ENCODE measurements around the gene PADI2.

DNA sequence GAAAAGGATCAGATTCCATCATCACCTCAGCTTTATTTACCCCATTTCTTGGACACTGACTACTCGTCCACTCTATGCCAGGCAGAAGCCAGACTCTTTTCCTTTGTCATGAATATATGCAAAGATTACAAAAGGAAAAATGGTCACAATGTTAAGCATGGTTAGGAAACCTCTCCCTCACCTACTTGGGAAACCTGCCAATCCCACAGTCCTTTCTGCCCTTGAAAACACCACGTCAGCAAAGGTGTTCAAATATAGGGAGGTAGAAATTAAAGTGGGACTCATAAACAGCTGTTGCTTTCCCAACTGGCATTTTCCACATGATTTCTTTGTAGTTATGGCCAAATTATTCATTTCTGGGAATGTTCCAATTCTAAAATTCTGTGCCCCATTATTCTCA lies 91.4 kb downstream of the PADI2 start:
- no peak for TF ChIP-seq POLR2A (IDR thresholded peaks at IDR 0.05)
- TF ChIP-seq, protein P1, sequence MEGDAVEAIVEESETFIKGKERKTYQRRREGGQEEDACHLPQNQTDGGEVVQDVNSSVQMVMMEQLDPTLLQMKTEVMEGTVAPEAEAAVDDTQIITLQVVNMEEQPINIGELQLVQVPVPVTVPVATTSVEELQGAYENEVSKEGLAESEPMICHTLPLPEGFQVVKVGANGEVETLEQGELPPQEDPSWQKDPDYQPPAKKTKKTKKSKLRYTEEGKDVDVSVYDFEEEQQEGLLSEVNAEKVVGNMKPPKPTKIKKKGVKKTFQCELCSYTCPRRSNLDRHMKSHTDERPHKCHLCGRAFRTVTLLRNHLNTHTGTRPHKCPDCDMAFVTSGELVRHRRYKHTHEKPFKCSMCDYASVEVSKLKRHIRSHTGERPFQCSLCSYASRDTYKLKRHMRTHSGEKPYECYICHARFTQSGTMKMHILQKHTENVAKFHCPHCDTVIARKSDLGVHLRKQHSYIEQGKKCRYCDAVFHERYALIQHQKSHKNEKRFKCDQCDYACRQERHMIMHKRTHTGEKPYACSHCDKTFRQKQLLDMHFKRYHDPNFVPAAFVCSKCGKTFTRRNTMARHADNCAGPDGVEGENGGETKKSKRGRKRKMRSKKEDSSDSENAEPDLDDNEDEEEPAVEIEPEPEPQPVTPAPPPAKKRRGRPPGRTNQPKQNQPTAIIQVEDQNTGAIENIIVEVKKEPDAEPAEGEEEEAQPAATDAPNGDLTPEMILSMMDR (IDR thresholded peaks at IDR 0.05) = no peak

All from body of pancreas (tissue), 4 donors.